Sigmoid colon (tissue), 4 donors: Measurements from ENCODE around the gene CACNA2D3.

Experiments
- EP300 ChIP-seq, 4 donors: sonication (generic); formaldehyde crosslinking; IDR thresholded peaks; one replicate each; pipeline ENCODE4 v1.6.1; 2017; ENCODE audit warnings: antibody characterized with exemption in 4 of 4
- POLR2A ChIP-seq, 2 donors: fragments of 450-650 bp; IDR thresholded peaks; one replicate each; pipeline ENCODE4 v1.6.1; 2016; ENCODE audit warnings: antibody characterized with exemption in 2 of 2, mild to moderate bottlenecking in 2 of 2, moderate library complexity in 2 of 2
- POLR2AphosphoS5 ChIP-seq, 4 donors: sonication (generic); formaldehyde crosslinking; IDR thresholded peaks; one replicate each; pipeline ENCODE4 v1.6.1; 2017; ENCODE audit warnings: antibody characterized with exemption in 4 of 4
- TF ChIP-seq, protein P1 (sequence below), 4 experiments: fragments of 450-650 bp in 3 of 4; fragments of 200-600 bp in 1 of 4; IDR thresholded peaks; one replicate each; pipeline ENCODE4 v1.5.1; 2016 to 2019; ENCODE audit warnings: antibody characterized with exemption in 4 of 4, mild to moderate bottlenecking in 3 of 4, moderate library complexity in 2 of 4

DNA sequence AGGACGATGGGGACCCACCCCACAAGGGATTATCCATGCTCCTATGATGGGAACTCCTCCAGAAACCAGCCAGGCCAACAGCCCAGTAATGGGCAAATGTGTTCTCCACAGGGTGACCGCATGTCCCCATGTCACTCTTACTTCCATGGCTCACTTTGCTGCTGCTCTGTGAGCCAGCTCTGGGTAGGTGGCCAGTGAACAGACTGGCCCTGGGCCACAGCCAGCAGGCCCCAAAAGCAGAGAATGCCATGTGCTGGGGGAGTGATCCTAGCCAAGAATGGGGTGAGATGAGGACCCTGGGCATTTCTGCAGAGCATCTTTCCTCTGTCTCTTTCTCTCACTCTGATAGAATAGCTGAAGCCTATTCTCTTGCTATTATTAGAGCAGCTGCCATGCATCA, 414.1 kb downstream of the CACNA2D3 start:
- no peak for TF ChIP-seq EP300 (IDR thresholded peaks at IDR 0.05)
- TF ChIP-seq, protein P1, sequence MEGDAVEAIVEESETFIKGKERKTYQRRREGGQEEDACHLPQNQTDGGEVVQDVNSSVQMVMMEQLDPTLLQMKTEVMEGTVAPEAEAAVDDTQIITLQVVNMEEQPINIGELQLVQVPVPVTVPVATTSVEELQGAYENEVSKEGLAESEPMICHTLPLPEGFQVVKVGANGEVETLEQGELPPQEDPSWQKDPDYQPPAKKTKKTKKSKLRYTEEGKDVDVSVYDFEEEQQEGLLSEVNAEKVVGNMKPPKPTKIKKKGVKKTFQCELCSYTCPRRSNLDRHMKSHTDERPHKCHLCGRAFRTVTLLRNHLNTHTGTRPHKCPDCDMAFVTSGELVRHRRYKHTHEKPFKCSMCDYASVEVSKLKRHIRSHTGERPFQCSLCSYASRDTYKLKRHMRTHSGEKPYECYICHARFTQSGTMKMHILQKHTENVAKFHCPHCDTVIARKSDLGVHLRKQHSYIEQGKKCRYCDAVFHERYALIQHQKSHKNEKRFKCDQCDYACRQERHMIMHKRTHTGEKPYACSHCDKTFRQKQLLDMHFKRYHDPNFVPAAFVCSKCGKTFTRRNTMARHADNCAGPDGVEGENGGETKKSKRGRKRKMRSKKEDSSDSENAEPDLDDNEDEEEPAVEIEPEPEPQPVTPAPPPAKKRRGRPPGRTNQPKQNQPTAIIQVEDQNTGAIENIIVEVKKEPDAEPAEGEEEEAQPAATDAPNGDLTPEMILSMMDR (IDR thresholded peaks at IDR 0.05), result no peak
- no peak for TF ChIP-seq POLR2A (IDR thresholded peaks at IDR 0.05)
- TF ChIP-seq POLR2AphosphoS5 (IDR thresholded peaks at IDR 0.05), result no peak
